ENCODE measurements around the gene KIF26B.

KIF26B gene

GRCh38 chr1:245365095-245366020 lies 210.6 kb downstream of the KIF26B start:
- no peak for DNase-seq

GRCh38 chr1:245366886-245367285 lies 212.1 kb downstream of the KIF26B start:
- no peak for DNase-seq

- DNase-seq = no peak
These were observed 215.5 kb downstream of the KIF26B start for GRCh38 chr1:245370175-245370825.

GRCh38 chr1:245370905-245371581 lies 216.3 kb downstream of the KIF26B start:
- no peak for DNase-seq

GRCh38 chr1:245373131-245373530 lies 218.3 kb downstream of the KIF26B start:
- DNase-seq = no peak

- DNase-seq = no peak
These were observed 221.1 kb downstream of the KIF26B start for GRCh38 chr1:245375789-245376460.

GRCh38 chr1:245377854-245378253 lies 223.1 kb downstream of the KIF26B start:
- DNase-seq = no peak

GRCh38 chr1:245378311-245378722 lies 223.5 kb downstream of the KIF26B start:
- no peak for DNase-seq

- no peak for DNase-seq
These were observed 224.0 kb downstream of the KIF26B start for GRCh38 chr1:245378745-245379144.

GRCh38 chr1:245380790-245381535 lies 226.2 kb downstream of the KIF26B start:
- no peak for DNase-seq

- no peak for DNase-seq
These were observed 228.2 kb downstream of the KIF26B start for GRCh38 chr1:245382981-245383380.

- DNase-seq = no peak
These were observed 228.9 kb downstream of the KIF26B start for GRCh38 chr1:245383396-245384330.

GRCh38 chr1:245386297-245386971 lies 231.6 kb downstream of the KIF26B start:
- DNase-seq = no peak

- DNase-seq = no peak
These were observed 233.9 kb downstream of the KIF26B start for GRCh38 chr1:245388687-245389086.

GRCh38 chr1:245389873-245390272 lies 235.1 kb downstream of the KIF26B start:
- no peak for DNase-seq

GRCh38 chr1:245390975-245391374 lies 236.2 kb downstream of the KIF26B start:
- no peak for DNase-seq

- DNase-seq = no peak
These were observed 238.9 kb downstream of the KIF26B start for GRCh38 chr1:245393694-245394093.

GRCh38 chr1:245395680-245396079 lies 240.9 kb downstream of the KIF26B start:
- no peak for DNase-seq

- no peak for DNase-seq
These were observed 241.8 kb downstream of the KIF26B start for GRCh38 chr1:245396615-245397014.

- no peak for DNase-seq
These were observed 243.0 kb downstream of the KIF26B start for GRCh38 chr1:245397771-245398170.

GRCh38 chr1:245398180-245398579 lies 243.4 kb downstream of the KIF26B start:
- no peak for DNase-seq
